Measurements from ENCODE around the gene ZNF362. TPM values are rescaled to one million over a fixed set of nuclear protein-coding genes. Genes with fewer than 3 reads are reported as not detected.

Gene ZNF362
- total RNA-seq, 1 donor from 2014 or later, result 85.0 TPM

- DNase-seq (ENCODE audit: low spot score), result no peak
- Mint-ChIP-seq H3K27ac (ENCODE audit: unreplicated experiment) (no peak overlapping the region), H3K27me3 (ENCODE audit: low read depth) (no peaks in the 10 kb centered on the region), H3K9me3 (ENCODE audit: low read depth) (no peaks in the 10 kb centered on the region), H3K4me1 (ENCODE audit: low read depth) (peaks cover 59% of the 10 kb centered on the region), H3K36me3 (ENCODE audit: low read depth) (peaks cover 52% of the 10 kb centered on the region), H3K4me3 (ENCODE audit: unreplicated experiment) (no peak overlapping the region)
- no peak for TF ChIP-seq CTCF (IDR thresholded peaks at IDR 0.05)
Observed at GRCh38 chr1:33330361-33330890, 74.1 kb downstream of the ZNF362 start.

GRCh38 chr1:33330906-33331305, 74.6 kb downstream of the ZNF362 start:
- Mint-ChIP-seq H3K9me3 (ENCODE audit: low read depth) (no peaks in the 10 kb centered on the region), H3K27ac (ENCODE audit: unreplicated experiment) (no peak overlapping the region), H3K4me1 (ENCODE audit: low read depth) (peaks cover 62% of the 10 kb centered on the region), H3K36me3 (ENCODE audit: low read depth) (peaks cover 47% of the 10 kb centered on the region), H3K27me3 (ENCODE audit: low read depth) (no peaks in the 10 kb centered on the region), H3K4me3 (ENCODE audit: unreplicated experiment) (no peak overlapping the region)
- TF ChIP-seq CTCF (IDR thresholded peaks at IDR 0.05), result no peak
- no peak for DNase-seq (ENCODE audit: low spot score)

- no peaks in the 10 kb centered on the region for H3K27me3 Mint-ChIP-seq (ENCODE audit: low read depth)
- peak overlapping the region; percentile 74 for H3K27ac Mint-ChIP-seq (ENCODE audit: unreplicated experiment)
- peaks cover 43% of the 10 kb centered on the region for H3K36me3 Mint-ChIP-seq (ENCODE audit: low read depth)
- H3K4me3 Mint-ChIP-seq (ENCODE audit: unreplicated experiment), result no peak overlapping the region
- TF ChIP-seq CTCF (IDR thresholded peaks at IDR 0.05), result no peak
- DNase-seq (ENCODE audit: low spot score), result no peak
- H3K9me3 Mint-ChIP-seq (ENCODE audit: low read depth), result no peaks in the 10 kb centered on the region
- H3K4me1 Mint-ChIP-seq (ENCODE audit: low read depth), result peaks cover 70% of the 10 kb centered on the region
Observed at GRCh38 chr1:33331444-33332356, 75.4 kb downstream of the ZNF362 start.

- Mint-ChIP-seq H3K9me3 (ENCODE audit: low read depth) (no peaks in the 10 kb centered on the region), H3K4me3 (ENCODE audit: unreplicated experiment) (no peak overlapping the region), H3K36me3 (ENCODE audit: low read depth) (peaks cover 39% of the 10 kb centered on the region), H3K27me3 (ENCODE audit: low read depth) (no peaks in the 10 kb centered on the region), H3K27ac (ENCODE audit: unreplicated experiment) (peak overlapping the region; percentile 42), H3K4me1 (ENCODE audit: low read depth) (peaks cover 77% of the 10 kb centered on the region)
- no peak for TF ChIP-seq CTCF (IDR thresholded peaks at IDR 0.05)
- no peak for DNase-seq (ENCODE audit: low spot score)
Observed at GRCh38 chr1:33332357-33332789, 76.1 kb downstream of the ZNF362 start.

GRCh38 chr1:33332881-33333280, 76.6 kb downstream of the ZNF362 start:
- Mint-ChIP-seq H3K27me3 (ENCODE audit: low read depth) (no peaks in the 10 kb centered on the region), H3K27ac (ENCODE audit: unreplicated experiment) (no peak overlapping the region), H3K4me3 (ENCODE audit: unreplicated experiment) (no peak overlapping the region), H3K36me3 (ENCODE audit: low read depth) (peaks cover 39% of the 10 kb centered on the region), H3K9me3 (ENCODE audit: low read depth) (no peaks in the 10 kb centered on the region), H3K4me1 (ENCODE audit: low read depth) (peaks cover 78% of the 10 kb centered on the region)
- no peak for DNase-seq (ENCODE audit: low spot score)
- TF ChIP-seq CTCF (IDR thresholded peaks at IDR 0.05), result no peak
